OCI-LY1 (cell line): ENCODE measurements around the gene IDH1.
A peak's percentile ranks its signal among the peaks of the same experiment; 100 is the strongest.

Experiments used
- H2AFZ ChIP-seq: fragments of 200-600 bp; sonication (generic), shearing (Covaris generic); 2 replicates; pipeline ENCODE4 v1.6.0; 2014; ENCODE audit warnings: antibody characterized with exemption, mild to moderate bottlenecking, low read length
- H3F3A ChIP-seq: fragments of 200-600 bp; sonication (generic), shearing (Covaris generic); 2 replicates; pipeline ENCODE4 v1.6.0; 2014; ENCODE audit warnings: mild to moderate bottlenecking, antibody characterized with exemption, low read length, moderate library complexity; ENCODE audit not compliant: insufficient read depth
- H3K27ac ChIP-seq: fragments of 200-600 bp; sonication (generic); 2 replicates; pipeline ENCODE4 v1.5.1; 2014; ENCODE audit warnings: low read length, mixed run types, mild to moderate bottlenecking, low read depth; ENCODE audit not compliant: poor library complexity, severe bottlenecking
- H3K27me3 ChIP-seq: fragments of 200-600 bp; sonication (generic); 2 replicates; pipeline ENCODE4 v1.6.0; 2014; ENCODE audit warnings: antibody characterized with exemption, mild to moderate bottlenecking, low read length, moderate library complexity; ENCODE audit not compliant: insufficient read depth
- H3K36me3 ChIP-seq: fragments of 200-600 bp; sonication (generic); 2 replicates; pipeline ENCODE4 v1.6.1; 2014; ENCODE audit warnings: mild to moderate bottlenecking, antibody characterized with exemption, low read length, moderate library complexity, mixed read lengths; ENCODE audit not compliant: insufficient read depth
- H3K4me1 ChIP-seq: fragments of 200-600 bp; sonication (generic); 2 replicates; pipeline ENCODE4 v1.5.1; 2014; ENCODE audit warnings: mild to moderate bottlenecking, low read length, moderate library complexity; ENCODE audit not compliant: insufficient read depth, severe bottlenecking
- H3K4me2 ChIP-seq: fragments of 200-600 bp; sonication (generic), shearing (Covaris generic); 2 replicates; pipeline ENCODE4 v1.6.1; 2014; ENCODE audit warnings: low read length
- H3K4me3 ChIP-seq: fragments of 200-600 bp; sonication (generic); 2 replicates; pipeline ENCODE4 v1.5.1; 2014; ENCODE audit warnings: low read length, low read depth, mild to moderate bottlenecking, mixed read lengths; ENCODE audit not compliant: poor library complexity, severe bottlenecking
- H3K79me2 ChIP-seq: fragments of 200-600 bp; shearing (Covaris generic); 2 replicates; pipeline ENCODE4 v1.6.1; 2016; ENCODE audit warnings: mixed run types, low read length, mixed read lengths; ENCODE audit not compliant: insufficient read depth
- H3K9ac ChIP-seq: fragments of 200-600 bp; sonication (generic), shearing (Covaris generic); 2 replicates; pipeline ENCODE4 v1.6.1; 2014; ENCODE audit warnings: mild to moderate bottlenecking, low read length, mixed read lengths
- H3K9me2 ChIP-seq: fragments of 200-600 bp; sonication (generic), shearing (Covaris generic); 2 replicates; pipeline ENCODE4 v1.6.1; 2014; ENCODE audit warnings: low read depth, mild to moderate bottlenecking, low read length, mixed read lengths
- H3K9me3 ChIP-seq: fragments of 200-600 bp; shearing (Covaris generic); 2 replicates; pipeline ENCODE4 v1.6.1; 2014; ENCODE audit warnings: low read length, mixed read lengths
- H4K20me1 ChIP-seq: fragments of 200-600 bp; sonication (generic), shearing (Covaris generic); 2 replicates; pipeline ENCODE4 v1.6.0; 2016; ENCODE audit warnings: mild to moderate bottlenecking, low read length; ENCODE audit not compliant: insufficient read depth
- EZH2 ChIP-seq: fragments of 200-600 bp; sonication (generic), shearing (Covaris generic); IDR thresholded peaks from 2 replicates; pipeline ENCODE4 v1.8.0; 2017; ENCODE audit warnings: borderline replicate concordance, mixed run types, mild to moderate bottlenecking, antibody characterized with exemption, low read length, moderate library complexity, mixed read lengths
- TF ChIP-seq, protein P1 (sequence below): fragments of 200-600 bp; sonication (generic), shearing (Covaris generic); IDR thresholded peaks from 2 replicates; pipeline ENCODE4 v1.5.1; 2017; ENCODE audit warnings: mild to moderate bottlenecking, antibody characterized with exemption, low read length, moderate library complexity, mixed read lengths

The IDH1 gene

GRCh38 chr2:208254871-208255556 is at the start of gene IDH1:
IDH1 (minus strand) TSS chr2:208255071; CDS start chr2:208251551, 3,520 bp downstream.
- Histone ChIP-seq H3K4me1 (peaks cover 15% of the 10 kb centered on the region), H3K27ac (peak within 1 kb of the TSS; percentile 47), H3K79me2 (no peaks in the 10 kb centered on the region), H2AFZ (peak within 1 kb of the TSS; percentile 1; the same call in 1 of the 2 replicates), H3K27me3 (no peaks in the 10 kb centered on the region), H3K4me2 (peak within 1 kb of the TSS; percentile 75), H3K9ac (peak within 1 kb of the TSS; percentile 76), H3K9me3 (no peaks in the 10 kb centered on the region), H3F3A (no peaks in the 10 kb centered on the region), H3K9me2 (no peaks in the 10 kb centered on the region), H3K36me3 (peaks cover 37% of the 10 kb centered on the region), H3K4me3 (peak within 1 kb of the TSS; percentile 77), H4K20me1 (no peaks in the 10 kb centered on the region)
- TF ChIP-seq, protein P1, sequence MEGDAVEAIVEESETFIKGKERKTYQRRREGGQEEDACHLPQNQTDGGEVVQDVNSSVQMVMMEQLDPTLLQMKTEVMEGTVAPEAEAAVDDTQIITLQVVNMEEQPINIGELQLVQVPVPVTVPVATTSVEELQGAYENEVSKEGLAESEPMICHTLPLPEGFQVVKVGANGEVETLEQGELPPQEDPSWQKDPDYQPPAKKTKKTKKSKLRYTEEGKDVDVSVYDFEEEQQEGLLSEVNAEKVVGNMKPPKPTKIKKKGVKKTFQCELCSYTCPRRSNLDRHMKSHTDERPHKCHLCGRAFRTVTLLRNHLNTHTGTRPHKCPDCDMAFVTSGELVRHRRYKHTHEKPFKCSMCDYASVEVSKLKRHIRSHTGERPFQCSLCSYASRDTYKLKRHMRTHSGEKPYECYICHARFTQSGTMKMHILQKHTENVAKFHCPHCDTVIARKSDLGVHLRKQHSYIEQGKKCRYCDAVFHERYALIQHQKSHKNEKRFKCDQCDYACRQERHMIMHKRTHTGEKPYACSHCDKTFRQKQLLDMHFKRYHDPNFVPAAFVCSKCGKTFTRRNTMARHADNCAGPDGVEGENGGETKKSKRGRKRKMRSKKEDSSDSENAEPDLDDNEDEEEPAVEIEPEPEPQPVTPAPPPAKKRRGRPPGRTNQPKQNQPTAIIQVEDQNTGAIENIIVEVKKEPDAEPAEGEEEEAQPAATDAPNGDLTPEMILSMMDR: peak; percentile 71
- TF ChIP-seq EZH2: no peak

GRCh38 chr2:208304157-208304556 is 49.3 kb upstream of the IDH1 start:
- TF ChIP-seq, protein P1: no peak
- no peak for TF ChIP-seq EZH2
- Histone ChIP-seq H3K4me3 (no peak overlapping the region), H3K4me1 (no peaks in the 10 kb centered on the region), H3K9me3 (no peaks in the 10 kb centered on the region), H3K36me3 (peaks cover 64% of the 10 kb centered on the region), H3K79me2 (no peaks in the 10 kb centered on the region), H3K27me3 (no peaks in the 10 kb centered on the region), H3K9me2 (no peaks in the 10 kb centered on the region), H4K20me1 (no peaks in the 10 kb centered on the region), H3F3A (no peaks in the 10 kb centered on the region), H3K4me2 (no peak overlapping the region), H2AFZ (no peak overlapping the region), H3K27ac (no peak overlapping the region), H3K9ac (no peak overlapping the region)

DNA sequence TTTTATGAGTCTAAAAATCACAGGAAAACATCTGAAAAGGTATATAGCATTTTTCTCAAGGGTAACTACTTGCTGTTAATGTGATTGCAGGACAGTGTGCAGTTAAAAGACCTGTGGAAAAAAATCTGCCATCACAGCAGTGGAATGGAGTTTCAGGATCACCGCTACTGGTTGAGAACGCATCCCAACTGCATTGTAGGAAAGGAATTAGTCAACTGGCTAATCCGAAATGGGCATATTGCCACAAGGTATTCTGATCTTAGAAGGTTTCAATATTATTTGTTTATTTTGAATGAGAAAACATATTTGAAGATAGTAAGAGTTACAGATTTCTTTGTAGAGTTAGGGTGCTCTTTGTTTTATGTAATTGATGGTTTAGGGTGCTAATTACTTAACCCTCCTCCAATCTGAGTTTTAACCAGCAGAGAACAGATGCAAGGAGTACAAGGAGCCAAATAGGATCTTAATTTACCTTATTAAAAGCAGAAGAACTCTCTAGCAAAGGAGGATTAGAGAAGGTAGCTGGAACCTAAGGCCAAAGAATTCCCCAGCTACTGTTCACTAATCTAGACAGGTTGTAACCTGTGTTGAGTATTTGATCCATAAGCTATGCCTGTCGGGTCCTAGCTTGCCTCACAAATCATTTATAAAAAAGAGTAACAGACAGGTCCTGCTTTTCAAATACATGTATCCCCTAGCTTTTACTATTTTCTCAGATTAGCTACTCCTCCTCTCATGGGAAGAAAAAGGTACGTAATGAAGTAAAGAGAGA is 46.2 kb upstream of the IDH1 start:
- no peak overlapping the region for H3K9ac ChIP-seq
- H3K9me3 ChIP-seq: no peaks in the 10 kb centered on the region
- H3K4me2 ChIP-seq: no peak overlapping the region
- H3K9me2 ChIP-seq: no peaks in the 10 kb centered on the region
- H3K4me1 ChIP-seq: no peaks in the 10 kb centered on the region
- no peak overlapping the region for H2AFZ ChIP-seq
- H3F3A ChIP-seq: no peaks in the 10 kb centered on the region
- H3K4me3 ChIP-seq: no peak overlapping the region
- TF ChIP-seq, protein P1: no peak
- no peak for TF ChIP-seq EZH2
- no peak overlapping the region for H3K27ac ChIP-seq
- H3K27me3 ChIP-seq: no peaks in the 10 kb centered on the region
- no peaks in the 10 kb centered on the region for H4K20me1 ChIP-seq
- no peaks in the 10 kb centered on the region for H3K79me2 ChIP-seq
- H3K36me3 ChIP-seq: peaks cover 67% of the 10 kb centered on the region
